H1 (cell line): Measurements from ENCODE around the gene SEC22B.
"Not testable (repeated sequence)": the region's sequence is repeated elsewhere in the genome, so short reads cannot be mapped to it uniquely, and the experiment has no call there.

ENCODE experiments used
- CBX5 ChIP-seq: fragments of 300-800, 300-1000 bp; sonication (generic); IDR thresholded peaks from 2 replicates; pipeline ENCODE4 v1.7.1; 2016; ENCODE audit warnings: antibody characterized with exemption, low read length, low read depth
- HDAC2 ChIP-seq, 2 experiments: fragments of 300-600 bp in 1 of 2; sonication (generic) in 1 of 2; IDR thresholded peaks; 2 replicates each; pipeline ENCODE4 v1.6.1; 2011 to 2012; ENCODE audit warnings: low read depth in 2 of 2, low read length in 2 of 2, mild to moderate bottlenecking in 2 of 2, moderate library complexity in 2 of 2, borderline replicate concordance in 1 of 2, inconsistent platforms in 1 of 2
- POLR2A ChIP-seq, 2 experiments: IDR thresholded peaks; 1 replicate in 1 of 2; 2 replicates in 1 of 2; pipeline ENCODE4 v1.6.1; 2011; ENCODE audit warnings: low read depth in 2 of 2, low read length in 2 of 2, mild to moderate bottlenecking in 2 of 2; ENCODE audit errors: control extremely low read depth in 1 of 2
- POLR2AphosphoS5 ChIP-seq: IDR thresholded peaks from 2 replicates; pipeline ENCODE4 v1.6.1; 2011; ENCODE audit warnings: low read depth, low read length
- TAF1 ChIP-seq: IDR thresholded peaks from 2 replicates; pipeline ENCODE4 v1.6.1; 2011; ENCODE audit warnings: mild to moderate bottlenecking, low read depth, low read length
- ZNF274 ChIP-seq: IDR thresholded peaks from 2 replicates; pipeline ENCODE4 v1.7.0; 2012; ENCODE audit warnings: low read length, borderline replicate concordance; ENCODE audit errors: extremely low read depth
- TF ChIP-seq, protein P1 (sequence below), 3 experiments: IDR thresholded peaks; 1 replicate in 2 of 3; 2 replicates in 1 of 3; pipeline versions ENCODE4 v1.5.1 to v1.6.1; 2011; ENCODE audit warnings: low read length in 3 of 3, mild to moderate bottlenecking in 3 of 3, inconsistent platforms in 2 of 3, low read depth in 1 of 3, moderate library complexity in 1 of 3; ENCODE audit not compliant: insufficient read depth in 1 of 3; ENCODE audit errors: control extremely low read depth in 1 of 3
- TF ChIP-seq, protein P2 (sequence below): IDR thresholded peaks from 2 replicates; pipeline ENCODE4 v1.6.1; 2012; ENCODE audit warnings: inconsistent platforms

DNA sequence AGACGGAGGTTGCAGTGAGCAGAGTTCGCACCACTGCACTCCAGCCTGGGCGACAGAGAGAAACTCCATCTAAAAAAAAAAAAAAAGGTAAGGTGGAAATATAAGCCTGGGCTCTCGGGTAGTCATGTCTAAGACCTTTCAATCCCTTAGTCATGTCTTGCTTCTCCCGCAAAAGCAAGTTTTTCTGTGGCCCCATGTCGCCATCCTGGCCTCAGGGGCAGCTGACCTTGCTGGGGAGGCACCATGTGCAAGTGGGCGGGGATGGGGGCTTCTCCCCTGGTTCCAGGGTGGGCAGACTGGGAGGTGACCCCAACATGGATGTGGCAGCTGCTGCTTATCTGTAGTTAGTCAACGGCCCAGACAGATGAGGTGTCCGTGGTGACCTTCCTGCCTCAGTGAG, 66.7 kb downstream of the SEC22B start:
- TF ChIP-seq, protein P1, sequence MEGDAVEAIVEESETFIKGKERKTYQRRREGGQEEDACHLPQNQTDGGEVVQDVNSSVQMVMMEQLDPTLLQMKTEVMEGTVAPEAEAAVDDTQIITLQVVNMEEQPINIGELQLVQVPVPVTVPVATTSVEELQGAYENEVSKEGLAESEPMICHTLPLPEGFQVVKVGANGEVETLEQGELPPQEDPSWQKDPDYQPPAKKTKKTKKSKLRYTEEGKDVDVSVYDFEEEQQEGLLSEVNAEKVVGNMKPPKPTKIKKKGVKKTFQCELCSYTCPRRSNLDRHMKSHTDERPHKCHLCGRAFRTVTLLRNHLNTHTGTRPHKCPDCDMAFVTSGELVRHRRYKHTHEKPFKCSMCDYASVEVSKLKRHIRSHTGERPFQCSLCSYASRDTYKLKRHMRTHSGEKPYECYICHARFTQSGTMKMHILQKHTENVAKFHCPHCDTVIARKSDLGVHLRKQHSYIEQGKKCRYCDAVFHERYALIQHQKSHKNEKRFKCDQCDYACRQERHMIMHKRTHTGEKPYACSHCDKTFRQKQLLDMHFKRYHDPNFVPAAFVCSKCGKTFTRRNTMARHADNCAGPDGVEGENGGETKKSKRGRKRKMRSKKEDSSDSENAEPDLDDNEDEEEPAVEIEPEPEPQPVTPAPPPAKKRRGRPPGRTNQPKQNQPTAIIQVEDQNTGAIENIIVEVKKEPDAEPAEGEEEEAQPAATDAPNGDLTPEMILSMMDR (IDR thresholded peaks at IDR 0.05; ENCODE audit: control extremely low read depth in 1 of 3, insufficient read depth in 1 of 3, low read depth in 1 of 3, low read length in 3 of 3), result not testable (repeated sequence)
- not testable (repeated sequence) for TF ChIP-seq ZNF274; HDAC2 (IDR thresholded peaks at IDR 0.05; ENCODE audit: borderline replicate concordance in 1 of 2, low read depth in 2 of 2, low read length in 2 of 2); POLR2AphosphoS5; TAF1; POLR2A (IDR thresholded peaks at IDR 0.05; ENCODE audit: control extremely low read depth in 1 of 2, low read depth in 2 of 2, low read length in 2 of 2); CBX5
- TF ChIP-seq, protein P2, sequence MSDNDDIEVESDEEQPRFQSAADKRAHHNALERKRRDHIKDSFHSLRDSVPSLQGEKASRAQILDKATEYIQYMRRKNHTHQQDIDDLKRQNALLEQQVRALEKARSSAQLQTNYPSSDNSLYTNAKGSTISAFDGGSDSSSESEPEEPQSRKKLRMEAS, result not testable (repeated sequence)
